ENCODE data around the gene CDH13. TPM values are rescaled to one million over a fixed set of nuclear protein-coding genes. Genes with fewer than 3 reads are reported as not detected.

The CDH13 gene
- total and polyA plus RNA-seq, 2 of the 8 experiments (the other 6 are each of a cell fraction or from before 2014, with no cell fraction given): 2.3 to 2.4 TPM

GRCh38 chr16:82763371-82763770 lies 136.6 kb downstream of the CDH13 start:
- H3K27ac ChIP-seq (ENCODE audit: low read depth, low read length): no peak overlapping the region
- no peak overlapping the region for H3K4me2 ChIP-seq (ENCODE audit: insufficient read depth in 1 of 2, low read depth in 2 of 2, low read length in 2 of 2)
- no peak overlapping the region for H2AFZ ChIP-seq (ENCODE audit: low read length)
- H4K20me1 ChIP-seq (replicated peaks in 1 of 2; ENCODE audit: control insufficient read depth in 1 of 2, insufficient read depth in 2 of 2, low read length in 2 of 2): no peaks in the 10 kb centered on the region
- no peak overlapping the region for H2BK12ac ChIP-seq (ENCODE audit: low read depth, low read length)
- no peak overlapping the region for H4K91ac ChIP-seq (replicated peaks; ENCODE audit: insufficient read length, low read length)
- FAIRE-seq (no peak), DNase-seq (ENCODE audit: low read depth in 1 of 2, low spot score in 2 of 2) (no peak)
- no peak overlapping the region for H3K56ac ChIP-seq (replicated peaks; ENCODE audit: insufficient read length, low read depth, low read length)
- 88% methylated on average over 2 of the region's 2 CpGs; no CpG with 5 or more reads in 1 of the 2 experiments for WGBS, 2 experiments (ENCODE audit: extremely low coverage in 1 of 2, insufficient coverage in 1 of 2, insufficient read length in 1 of 2, insufficient replicate concordance in 2 of 2, low coverage in 1 of 2, low lambda C conversion rate in 2 of 2, missing lambda C conversion rate in 1 of 2)
- no peak overlapping the region for H2BK120ac ChIP-seq (replicated peaks; ENCODE audit: low read depth, low read length)
- CTCF ChIA-PET (ENCODE audit: partially characterized antibody): interaction anchor here (3.4 kb wide), 1 partner anchor 7 kb away, joined by 25 read pairs; no protein-coding TSS in a partner anchor
- H2BK20ac ChIP-seq (ENCODE audit: low read length): no peak overlapping the region
- H4K5ac ChIP-seq (ENCODE audit: insufficient read length, low read depth, low read length): no peak overlapping the region
- no peaks in the 10 kb centered on the region for H3K9me3 ChIP-seq (ENCODE audit: insufficient read depth in 2 of 2, low read depth in 1 of 2, low read length in 1 of 2)
- H3K79me2 ChIP-seq (ENCODE audit: control insufficient read depth in 1 of 2, insufficient read depth in 2 of 2, low read length in 2 of 2): no peaks in the 10 kb centered on the region
- no peak overlapping the region for H3K14ac ChIP-seq (ENCODE audit: insufficient read length)
- H3K4ac ChIP-seq (replicated peaks; ENCODE audit: insufficient read length, low read depth, low read length): no peak overlapping the region
- H2AK5ac ChIP-seq (ENCODE audit: low read depth, low read length): no peak overlapping the region
- H3K27me3 ChIP-seq (replicated peaks in 1 of 4; ENCODE audit: control insufficient read depth in 3 of 4, extremely low read depth in 1 of 4, insufficient read depth in 3 of 4, low read length in 3 of 4): no peaks in the 10 kb centered on the region
- no peak overlapping the region for H3K4me3 ChIP-seq (ENCODE audit: extremely low read depth in 1 of 4, insufficient read depth in 2 of 4, low read depth in 3 of 4, low read length in 4 of 4)
- H2BK15ac ChIP-seq (ENCODE audit: low read length): no peak overlapping the region
- no peaks in the 10 kb centered on the region for H3K36me3 ChIP-seq (ENCODE audit: control insufficient read depth in 2 of 4, insufficient read depth in 4 of 4, low read length in 3 of 4)
- H3K18ac ChIP-seq (ENCODE audit: extremely low read depth, low read length): no peak overlapping the region
- no peaks in the 10 kb centered on the region; the same call in 1 of the 2 replicates for H3K79me1 ChIP-seq (ENCODE audit: low read depth, low read length)
- H3K23me2 ChIP-seq (ENCODE audit: low read depth, low read length): no peaks in the 10 kb centered on the region
- H2BK5ac ChIP-seq (ENCODE audit: low read depth, low read length): no peak overlapping the region
- H3K4me1 ChIP-seq (replicated peaks in 1 of 4; ENCODE audit: control insufficient read depth in 3 of 4, insufficient read depth in 4 of 4, low read length in 3 of 4): peaks cover 0 to 4% (median 0%) of the 10 kb centered on the region in 4 experiments; a peak in 3 of 7 replicates
- no peak overlapping the region for H3K23ac ChIP-seq (ENCODE audit: insufficient read length)
- H4K8ac ChIP-seq (ENCODE audit: extremely low read depth, insufficient read depth, low read length): no peak overlapping the region
- no peak overlapping the region for H3K9ac ChIP-seq (replicated peaks in 1 of 4; ENCODE audit: extremely low read depth in 1 of 4, low read depth in 3 of 4, low read length in 3 of 4)
- POLR2A ChIA-PET (ENCODE audit: partially characterized antibody): no interaction called here
- TF ChIP-seq KDM4A (IDR thresholded peaks at IDR 0.05; ENCODE audit: low read depth, low read length, severe bottlenecking) (no peak), TAF1 (IDR thresholded peaks at IDR 0.05; ENCODE audit: low read depth, low read length) (no peak), POU5F1 (IDR thresholded peaks at IDR 0.05; ENCODE audit: low read depth, low read length) (no peak), SP2 (IDR thresholded peaks at IDR 0.05; ENCODE audit: low read length) (no peak), EGR1 (IDR thresholded peaks at IDR 0.05; ENCODE audit: borderline replicate concordance, low read depth, low read length) (no peak), USF2 (IDR thresholded peaks at IDR 0.05; ENCODE audit: low read length) (no peak), E2F6 (IDR thresholded peaks at IDR 0.05) (no peak), GABPA (IDR thresholded peaks at IDR 0.05; ENCODE audit: borderline replicate concordance, insufficient read depth, low read length) (no peak), GTF2F1 (IDR thresholded peaks at IDR 0.05; ENCODE audit: borderline replicate concordance, low read depth, low read length) (no peak), CEBPB (IDR thresholded peaks at IDR 0.05; ENCODE audit: low read depth, low read length) (no peak), NANOG (IDR thresholded peaks at IDR 0.05; ENCODE audit: insufficient read depth, low read depth, low read length, poor library complexity, severe bottlenecking) (no peak)
